ENCODE data around the gene RAB10. TPM values are rescaled to one million over a fixed set of nuclear protein-coding genes. Genes with fewer than 3 reads are reported as not detected.
"Not testable (repeated sequence)": the region's sequence is repeated elsewhere in the genome, so short reads cannot be mapped to it uniquely, and the experiment has no call there.

The RAB10 gene
- total and polyA plus RNA-seq, 5 donors, result 53.0 to 103 (median 95.2) TPM

DNA sequence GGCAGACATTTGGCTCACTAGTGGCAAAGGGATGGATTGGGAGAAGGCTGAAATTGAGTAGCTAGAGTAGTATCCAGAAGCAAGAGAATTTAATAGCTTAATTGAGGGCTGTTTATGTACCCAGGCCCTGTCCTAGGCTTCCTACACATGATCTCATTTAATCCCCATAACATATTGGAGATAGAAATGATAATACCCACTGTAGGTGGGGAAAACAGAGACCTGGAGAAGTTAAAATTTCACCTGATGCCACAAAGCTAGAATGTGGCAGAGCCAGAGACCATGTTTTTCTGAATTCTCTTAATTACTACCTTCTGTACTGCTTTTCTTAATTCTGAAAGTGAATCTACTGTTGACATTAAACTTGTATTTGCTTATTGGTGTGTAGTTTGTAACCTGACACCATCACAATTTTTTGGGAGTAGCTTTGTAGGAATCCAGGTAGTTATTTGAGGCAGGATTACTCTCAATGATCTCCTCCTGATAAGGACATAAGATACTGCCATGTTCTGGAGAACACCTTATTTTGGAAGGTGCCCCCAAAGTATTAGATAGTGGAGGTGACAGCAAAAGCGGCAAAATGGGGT lies 42.2 kb downstream of the RAB10 start:
- no peak for DNase-seq
- intact Hi-C loops (cut with DNase I), result no loop called here
- H3K4me1 ChIP-seq (ENCODE audit: control insufficient read depth, insufficient read depth, low read length), result peaks cover 7% of the 10 kb centered on the region
- no peaks in the 10 kb centered on the region for H3K9me3 ChIP-seq (ENCODE audit: control insufficient read depth, low read length)
- ATAC-seq, result no peak
- H3K27me3 ChIP-seq (ENCODE audit: control insufficient read depth, insufficient read depth), result no peaks in the 10 kb centered on the region
- H3K27ac ChIP-seq (ENCODE audit: low read length), result no peak overlapping the region
- no peak overlapping the region for H3K4me3 ChIP-seq (ENCODE audit: low read length)
- 100% methylated on average over 1 of the region's 1 CpG for WGBS

DNA sequence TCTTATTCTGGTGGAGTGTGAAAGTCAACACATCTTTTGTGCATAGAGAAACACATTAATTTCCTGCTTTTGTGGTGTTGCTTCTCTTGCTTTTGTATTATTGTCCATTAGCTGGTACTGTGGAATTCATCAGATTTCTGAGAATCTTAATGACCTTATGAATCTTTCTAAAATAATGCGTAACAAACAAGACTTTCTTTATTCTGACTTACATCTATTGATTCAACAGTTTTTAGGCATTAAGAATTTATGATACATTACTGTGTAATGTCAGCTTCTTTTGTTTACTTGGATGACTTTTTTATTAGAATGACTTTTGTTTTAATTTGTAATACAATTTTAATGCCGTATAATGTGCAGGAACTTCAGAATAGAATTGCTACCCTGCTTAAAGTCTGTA lies 43.4 kb downstream of the RAB10 start:
- WGBS, result 90% methylated on average over 2 of the region's 2 CpGs
- intact Hi-C loops (cut with DNase I), result no loop called here

DNA sequence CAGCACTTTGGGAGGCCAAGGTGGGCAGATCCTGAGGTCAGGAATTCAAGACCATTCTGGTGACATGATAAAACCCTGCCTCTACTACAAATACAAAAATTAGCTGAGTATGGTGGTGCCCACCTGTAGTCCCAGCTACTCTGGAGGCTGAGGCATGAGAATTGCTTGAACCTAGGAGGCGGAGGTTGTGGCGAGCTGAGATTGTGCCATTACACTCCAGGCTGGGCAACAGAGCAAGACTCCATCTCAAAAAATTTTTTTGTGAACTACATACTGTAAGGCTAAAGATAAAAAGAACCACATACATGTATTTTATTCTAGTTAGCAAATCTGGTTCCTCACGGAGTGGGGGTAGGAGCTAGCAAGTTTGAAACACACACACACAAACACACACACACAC lies 45.1 kb downstream of the RAB10 start:
- intact Hi-C loops (cut with DNase I), result no loop called here
- no peak for DNase-seq
- ATAC-seq, result no peak
- H3K4me3 ChIP-seq (ENCODE audit: low read length), result no peak overlapping the region
- WGBS, result 97% methylated on average over 3 of the region's 3 CpGs
- peaks cover 3% of the 10 kb centered on the region for H3K4me1 ChIP-seq (ENCODE audit: control insufficient read depth, insufficient read depth, low read length)
- H3K27ac ChIP-seq (ENCODE audit: low read length), result no peak overlapping the region
- H3K9me3 ChIP-seq (ENCODE audit: control insufficient read depth, low read length), result no peaks in the 10 kb centered on the region
- no peaks in the 10 kb centered on the region for H3K27me3 ChIP-seq (ENCODE audit: control insufficient read depth, insufficient read depth)

More for the DNA sequence above, 43.4 kb downstream of the RAB10 start:
- H3K27me3 ChIP-seq (ENCODE audit: control insufficient read depth, insufficient read depth), result no peaks in the 10 kb centered on the region
- H3K4me3 ChIP-seq (ENCODE audit: low read length), result no peak overlapping the region
- peaks cover 6% of the 10 kb centered on the region for H3K4me1 ChIP-seq (ENCODE audit: control insufficient read depth, insufficient read depth, low read length)
- H3K27ac ChIP-seq (ENCODE audit: low read length), result no peak overlapping the region
- no peaks in the 10 kb centered on the region for H3K9me3 ChIP-seq (ENCODE audit: control insufficient read depth, low read length)
- ATAC-seq (no peak), DNase-seq (no peak)

DNA sequence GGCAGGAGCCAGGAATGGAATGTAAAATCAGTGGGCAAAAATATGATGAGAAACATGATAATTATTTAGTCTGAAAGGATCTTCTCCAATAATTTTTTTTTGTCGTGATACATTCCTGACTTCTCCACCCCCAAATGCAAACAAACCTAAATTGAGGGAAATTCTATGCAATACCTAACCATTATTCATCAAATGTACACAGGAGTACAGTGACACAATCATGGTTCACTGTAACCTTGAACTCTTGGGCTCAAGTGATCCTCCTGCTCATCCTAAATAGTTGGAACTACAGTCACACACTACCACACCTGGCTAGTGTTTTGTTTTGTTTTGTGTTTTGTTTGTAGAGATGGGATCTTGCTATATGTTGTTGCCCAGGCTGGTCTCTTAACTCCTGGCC lies 46.5 kb downstream of the RAB10 start:
- Histone ChIP-seq H3K4me3 (ENCODE audit: low read length) (no peak overlapping the region), H3K4me1 (ENCODE audit: control insufficient read depth, insufficient read depth, low read length) (peaks cover 3% of the 10 kb centered on the region), H3K9me3 (ENCODE audit: control insufficient read depth, low read length) (no peaks in the 10 kb centered on the region), H3K27me3 (ENCODE audit: control insufficient read depth, insufficient read depth) (no peaks in the 10 kb centered on the region), H3K27ac (ENCODE audit: low read length) (no peak overlapping the region)
- intact Hi-C loops (cut with DNase I), result loop anchor here in 1 of 4 donors (10.0 kb wide), 1 partner anchor 86 kb away; no protein-coding TSS in a partner anchor
- no peak for DNase-seq
- WGBS, result 95% methylated on average over 1 of the region's 1 CpG
- ATAC-seq, result no peak

DNA sequence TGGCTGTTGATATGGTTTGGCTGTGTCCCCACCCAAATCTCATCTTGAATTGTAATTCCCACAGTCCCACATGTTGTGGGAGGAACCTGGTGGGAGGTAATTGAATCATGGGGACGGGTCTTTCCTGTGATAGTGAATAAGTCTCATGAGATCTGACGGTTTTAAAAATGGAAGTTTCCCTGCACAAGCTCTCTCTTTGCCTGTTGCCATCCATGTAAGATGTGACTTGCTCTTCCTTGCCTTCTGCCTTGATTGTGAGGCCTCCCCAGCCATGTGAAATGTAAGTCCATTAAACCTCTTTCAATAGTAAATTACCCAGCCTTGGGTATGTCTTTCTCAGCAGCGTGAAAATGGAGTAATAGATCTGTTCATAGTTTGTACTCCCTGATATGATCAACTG lies 47.0 kb downstream of the RAB10 start:
- H3K4me1 ChIP-seq (ENCODE audit: control insufficient read depth, insufficient read depth, low read length); H3K9me3 ChIP-seq (ENCODE audit: control insufficient read depth, low read length); H3K27me3 ChIP-seq (ENCODE audit: control insufficient read depth, insufficient read depth); H3K27ac ChIP-seq (ENCODE audit: low read length); H3K4me3 ChIP-seq (ENCODE audit: low read length); ATAC-seq; DNase-seq: not testable (repeated sequence)
- WGBS, result 93% methylated on average over 3 of the region's 3 CpGs
- intact Hi-C loops (cut with DNase I), result loop anchor here in 1 of 4 donors (10.0 kb wide), 1 partner anchor 86 kb away; no protein-coding TSS in a partner anchor

DNA sequence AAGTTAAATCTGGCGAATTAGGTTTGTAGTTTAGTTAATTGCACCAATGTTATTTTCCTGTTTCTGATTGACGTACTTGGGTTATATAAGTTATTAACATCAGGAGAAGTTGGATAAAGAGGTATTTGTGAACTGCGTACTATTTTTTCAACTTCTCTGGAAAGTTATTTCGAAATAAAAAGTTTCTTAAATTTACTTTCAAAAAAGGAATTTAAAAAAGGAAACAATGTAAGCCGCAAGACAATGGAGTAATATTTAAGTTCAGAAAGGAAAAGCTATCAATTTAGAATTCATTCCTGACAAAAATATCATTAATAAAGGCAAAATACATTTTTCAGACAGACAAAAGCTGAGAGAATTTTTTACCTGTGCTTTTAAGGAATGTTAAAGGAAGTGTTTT lies 47.7 kb downstream of the RAB10 start:
- Histone ChIP-seq H3K9me3 (ENCODE audit: control insufficient read depth, low read length) (no peaks in the 10 kb centered on the region), H3K27me3 (ENCODE audit: control insufficient read depth, insufficient read depth) (no peaks in the 10 kb centered on the region), H3K4me1 (ENCODE audit: control insufficient read depth, insufficient read depth, low read length) (no peaks in the 10 kb centered on the region), H3K27ac (ENCODE audit: low read length) (no peak overlapping the region), H3K4me3 (ENCODE audit: low read length) (no peak overlapping the region)
- WGBS, result 89% methylated on average over 5 of the region's 5 CpGs
- intact Hi-C loops (cut with DNase I), result loop anchor here in 1 of 4 donors (10.0 kb wide), 1 partner anchor 87 kb away; no protein-coding TSS in a partner anchor
- ATAC-seq (no peak), DNase-seq (no peak)

DNA sequence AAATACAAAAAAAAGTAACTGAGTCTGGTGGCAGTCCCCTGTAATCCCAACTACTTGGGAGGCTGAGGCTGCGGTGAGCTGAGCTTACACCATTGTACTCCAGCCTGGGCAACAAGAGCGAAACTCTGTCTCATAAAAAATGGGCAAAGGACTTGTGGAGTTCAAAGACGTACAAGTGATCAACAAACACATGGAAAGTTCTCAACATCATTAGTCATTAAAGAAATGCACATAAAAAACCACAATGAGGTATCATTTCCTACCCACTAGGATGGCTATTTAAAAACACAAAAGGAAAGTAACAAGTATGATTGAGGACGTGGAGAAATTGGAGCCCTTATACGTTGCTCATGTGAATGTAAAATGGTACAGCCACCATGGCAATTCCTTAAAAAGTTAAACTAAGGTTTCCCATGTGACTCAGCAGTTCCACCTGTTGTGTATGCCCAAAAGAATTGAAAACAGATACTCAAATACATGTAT lies 52.3 kb downstream of the RAB10 start:
- no peak for ATAC-seq
- intact Hi-C loops (cut with DNase I), result loop anchor here in 1 of 4 donors (10.0 kb wide), 1 partner anchor 91 kb away; no protein-coding TSS in a partner anchor
- no peak overlapping the region for H3K4me3 ChIP-seq (ENCODE audit: low read length)
- no peaks in the 10 kb centered on the region for H3K27me3 ChIP-seq (ENCODE audit: control insufficient read depth, insufficient read depth)
- no peaks in the 10 kb centered on the region for H3K4me1 ChIP-seq (ENCODE audit: control insufficient read depth, insufficient read depth, low read length)
- WGBS, result 85% methylated on average over 5 of the region's 5 CpGs
- DNase-seq, result no peak
- H3K9me3 ChIP-seq (ENCODE audit: control insufficient read depth, low read length), result no peaks in the 10 kb centered on the region
- no peak overlapping the region for H3K27ac ChIP-seq (ENCODE audit: low read length)

DNA sequence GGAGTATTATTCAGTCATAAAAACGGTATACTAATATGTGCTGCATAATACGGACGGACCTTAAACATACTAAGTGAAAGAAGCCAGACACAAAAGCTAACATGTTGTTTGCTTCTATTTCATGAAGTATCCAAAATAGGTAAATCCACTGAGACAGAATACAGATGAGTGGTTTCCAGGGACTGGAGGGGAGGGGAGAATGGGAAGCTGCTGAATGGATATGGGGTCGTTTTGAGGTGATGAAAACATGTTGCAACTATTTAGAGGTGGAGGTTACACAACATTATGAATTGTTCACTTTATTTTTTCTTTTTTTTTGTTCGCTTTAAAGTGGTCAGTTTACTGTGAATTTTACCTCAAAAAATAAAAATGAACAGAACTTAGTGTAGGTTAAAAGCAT lies 52.9 kb downstream of the RAB10 start:
- no peak overlapping the region for H3K27ac ChIP-seq (ENCODE audit: low read length)
- ATAC-seq, result no peak
- no peaks in the 10 kb centered on the region for H3K4me1 ChIP-seq (ENCODE audit: control insufficient read depth, insufficient read depth, low read length)
- intact Hi-C loops (cut with DNase I), result loop anchor here in 1 of 4 donors (10.0 kb wide), 1 partner anchor 92 kb away; no protein-coding TSS in a partner anchor
- H3K4me3 ChIP-seq (ENCODE audit: low read length), result no peak overlapping the region
- DNase-seq, result no peak
- WGBS, result 81% methylated on average over 5 of the region's 5 CpGs
- no peaks in the 10 kb centered on the region for H3K9me3 ChIP-seq (ENCODE audit: control insufficient read depth, low read length)
- no peaks in the 10 kb centered on the region for H3K27me3 ChIP-seq (ENCODE audit: control insufficient read depth, insufficient read depth)

DNA sequence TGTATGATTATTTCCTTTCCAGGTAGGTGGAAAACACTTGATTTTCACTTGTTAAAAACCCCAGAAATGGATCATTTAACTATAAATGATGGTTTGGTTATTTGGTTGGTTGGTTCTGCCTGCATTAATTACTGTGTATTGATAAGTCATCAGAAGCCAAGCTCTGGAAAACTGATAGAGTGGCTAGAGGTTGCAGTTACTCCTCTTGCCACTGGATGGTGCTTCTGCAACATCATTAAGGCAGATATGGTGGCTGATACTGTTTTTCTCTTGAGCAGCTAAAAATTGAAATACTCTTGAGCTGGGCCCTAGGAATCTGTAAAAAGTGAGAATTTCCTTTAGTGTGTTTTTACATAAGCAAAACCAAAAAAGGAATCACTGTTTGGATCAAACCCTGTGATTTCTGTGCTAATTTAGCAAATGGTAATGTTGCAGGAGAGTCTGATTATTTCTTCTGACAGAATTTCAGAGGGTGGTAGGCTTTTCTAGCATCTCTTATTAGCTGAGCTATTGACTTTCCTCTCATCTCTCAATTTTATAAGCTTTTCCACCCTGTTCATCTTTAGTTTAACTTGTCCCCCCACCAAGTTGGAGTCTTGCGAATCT lies 54.3 kb downstream of the RAB10 start:
- DNase-seq, result no peak
- no peak overlapping the region for H3K4me3 ChIP-seq (ENCODE audit: low read length)
- WGBS, result 100% methylated on average over 1 of the region's 1 CpG
- peak; percentile 25 to 64 for ATAC-seq
- no peaks in the 10 kb centered on the region for H3K4me1 ChIP-seq (ENCODE audit: control insufficient read depth, insufficient read depth, low read length)
- intact Hi-C loops (cut with DNase I), result loop anchor here in 1 of 4 donors (10.0 kb wide), 1 partner anchor 93 kb away; no protein-coding TSS in a partner anchor
- no peaks in the 10 kb centered on the region for H3K9me3 ChIP-seq (ENCODE audit: control insufficient read depth, low read length)
- no peak overlapping the region for H3K27ac ChIP-seq (ENCODE audit: low read length)
- no peaks in the 10 kb centered on the region for H3K27me3 ChIP-seq (ENCODE audit: control insufficient read depth, insufficient read depth)

DNA sequence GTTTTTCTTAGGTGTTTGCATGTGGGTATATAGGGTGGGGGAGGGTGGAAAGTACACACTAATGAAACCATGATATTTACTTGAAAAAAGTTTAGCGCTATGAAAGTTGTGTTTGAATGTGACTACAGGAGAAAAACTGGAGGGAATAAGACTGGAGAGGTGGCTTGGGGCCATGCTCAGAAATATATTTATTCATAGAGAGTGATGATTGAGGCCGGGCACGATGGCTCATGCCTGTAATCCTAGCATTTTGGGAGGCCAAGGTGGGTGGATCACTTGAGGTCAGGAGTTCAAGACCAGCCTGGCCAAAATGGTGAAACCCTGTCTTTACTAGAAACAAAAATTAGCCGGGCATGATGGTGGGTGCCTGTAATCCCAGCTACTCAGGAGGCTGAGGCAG lies 55.0 kb downstream of the RAB10 start:
- H3K27me3 ChIP-seq (ENCODE audit: control insufficient read depth, insufficient read depth); H3K4me1 ChIP-seq (ENCODE audit: control insufficient read depth, insufficient read depth, low read length); H3K27ac ChIP-seq (ENCODE audit: low read length); ATAC-seq; DNase-seq; H3K9me3 ChIP-seq (ENCODE audit: control insufficient read depth, low read length); H3K4me3 ChIP-seq (ENCODE audit: low read length): not testable (repeated sequence)
- 91% methylated on average over 4 of the region's 4 CpGs for WGBS
- intact Hi-C loops (cut with DNase I), result loop anchor here in 1 of 4 donors (10.0 kb wide), 1 partner anchor 94 kb away; no protein-coding TSS in a partner anchor

DNA sequence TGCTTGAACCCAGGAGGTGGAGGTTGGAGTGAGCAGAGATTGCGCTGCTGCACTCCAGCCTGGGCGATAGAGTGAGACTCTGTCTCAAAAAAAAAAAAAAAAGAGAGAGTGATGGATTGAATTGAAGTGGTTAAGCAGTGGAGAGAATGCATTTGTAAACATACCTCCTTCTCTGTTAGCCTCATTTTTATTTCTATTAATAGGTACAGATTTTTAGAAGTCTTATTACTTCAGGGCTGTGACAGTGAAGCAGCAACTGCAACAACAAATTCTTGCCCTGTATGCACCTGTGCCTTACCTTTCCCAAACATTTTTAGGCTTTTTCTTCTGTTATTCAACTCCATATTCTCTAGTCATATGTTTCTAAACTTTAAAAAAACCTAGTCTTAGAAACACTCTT lies 55.5 kb downstream of the RAB10 start:
- no peaks in the 10 kb centered on the region for H3K9me3 ChIP-seq (ENCODE audit: control insufficient read depth, low read length)
- H3K4me1 ChIP-seq (ENCODE audit: control insufficient read depth, insufficient read depth, low read length), result no peaks in the 10 kb centered on the region
- no peaks in the 10 kb centered on the region for H3K27me3 ChIP-seq (ENCODE audit: control insufficient read depth, insufficient read depth)
- no peak overlapping the region for H3K4me3 ChIP-seq (ENCODE audit: low read length)
- DNase-seq (no peak), ATAC-seq (no peak)
- whole genome bisulfite sequencing, result 83% methylated on average over 2 of the region's 2 CpGs
- no peak overlapping the region for H3K27ac ChIP-seq (ENCODE audit: low read length)
- intact Hi-C loops (cut with DNase I), result loop anchor here in 1 of 4 donors (10.0 kb wide), 1 partner anchor 95 kb away; no protein-coding TSS in a partner anchor
